VCaP (cell line): ENCODE data around the gene CIB2.

Experiments used
- H3K27ac ChIP-seq: fragments of 450-650 bp; 2 replicates; pipeline ENCODE4 v1.5.1; 2017
- TF ChIP-seq, protein P1 (sequence below): fragments of 450-650 bp; conservative IDR thresholded peaks from 2 replicates; pipeline ENCODE4 v1.5.1; 2017; ENCODE audit warnings: mild to moderate bottlenecking, moderate library complexity

CIB2 gene

DNA sequence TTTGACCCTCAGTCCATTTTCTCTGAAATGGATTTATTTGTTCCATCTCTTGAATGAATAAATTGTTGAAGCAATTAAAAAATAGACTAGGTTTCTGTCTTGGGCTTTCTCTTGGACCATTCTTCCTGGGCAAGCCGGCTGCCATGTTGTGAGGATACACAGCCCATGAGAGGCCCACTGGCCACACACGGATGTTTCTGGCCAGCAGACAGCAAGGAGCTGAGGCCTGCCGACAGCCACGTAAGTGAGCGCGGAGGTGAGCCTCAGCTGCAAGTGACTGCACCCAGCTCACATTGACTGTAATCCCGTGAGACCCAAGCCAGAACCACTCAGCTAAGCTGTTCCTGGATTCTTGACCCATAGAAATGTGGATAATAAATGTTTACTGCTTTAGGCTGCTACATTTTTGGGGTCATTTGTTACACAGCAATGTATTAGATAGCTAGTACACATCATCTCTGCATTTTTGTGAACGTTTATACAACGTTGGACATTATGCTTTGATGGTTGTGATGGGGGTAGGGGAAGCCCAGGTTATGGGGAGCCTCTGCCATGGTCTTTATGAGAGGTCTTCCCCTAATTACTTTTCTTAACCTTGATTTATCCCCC is 40.7 kb upstream of the CIB2 start:
- TF ChIP-seq, protein P1, sequence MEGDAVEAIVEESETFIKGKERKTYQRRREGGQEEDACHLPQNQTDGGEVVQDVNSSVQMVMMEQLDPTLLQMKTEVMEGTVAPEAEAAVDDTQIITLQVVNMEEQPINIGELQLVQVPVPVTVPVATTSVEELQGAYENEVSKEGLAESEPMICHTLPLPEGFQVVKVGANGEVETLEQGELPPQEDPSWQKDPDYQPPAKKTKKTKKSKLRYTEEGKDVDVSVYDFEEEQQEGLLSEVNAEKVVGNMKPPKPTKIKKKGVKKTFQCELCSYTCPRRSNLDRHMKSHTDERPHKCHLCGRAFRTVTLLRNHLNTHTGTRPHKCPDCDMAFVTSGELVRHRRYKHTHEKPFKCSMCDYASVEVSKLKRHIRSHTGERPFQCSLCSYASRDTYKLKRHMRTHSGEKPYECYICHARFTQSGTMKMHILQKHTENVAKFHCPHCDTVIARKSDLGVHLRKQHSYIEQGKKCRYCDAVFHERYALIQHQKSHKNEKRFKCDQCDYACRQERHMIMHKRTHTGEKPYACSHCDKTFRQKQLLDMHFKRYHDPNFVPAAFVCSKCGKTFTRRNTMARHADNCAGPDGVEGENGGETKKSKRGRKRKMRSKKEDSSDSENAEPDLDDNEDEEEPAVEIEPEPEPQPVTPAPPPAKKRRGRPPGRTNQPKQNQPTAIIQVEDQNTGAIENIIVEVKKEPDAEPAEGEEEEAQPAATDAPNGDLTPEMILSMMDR: no peak
- no peak overlapping the region for H3K27ac ChIP-seq

GRCh38 chr15:78170848-78171773 is 39.9 kb upstream of the CIB2 start:
- H3K27ac ChIP-seq: no peak overlapping the region
- TF ChIP-seq, protein P1: no peak

- no peak overlapping the region for H3K27ac ChIP-seq
These were observed 37.4 kb upstream of the CIB2 start for GRCh38 chr15:78168608-78169007.

GRCh38 chr15:78167227-78167888 is 36.1 kb upstream of the CIB2 start:
- H3K27ac ChIP-seq: no peak overlapping the region
- TF ChIP-seq, protein P1: no peak

More at GRCh38 chr15:78168608-78169007, 37.4 kb upstream of the CIB2 start:
- TF ChIP-seq, protein P1: no peak

DNA sequence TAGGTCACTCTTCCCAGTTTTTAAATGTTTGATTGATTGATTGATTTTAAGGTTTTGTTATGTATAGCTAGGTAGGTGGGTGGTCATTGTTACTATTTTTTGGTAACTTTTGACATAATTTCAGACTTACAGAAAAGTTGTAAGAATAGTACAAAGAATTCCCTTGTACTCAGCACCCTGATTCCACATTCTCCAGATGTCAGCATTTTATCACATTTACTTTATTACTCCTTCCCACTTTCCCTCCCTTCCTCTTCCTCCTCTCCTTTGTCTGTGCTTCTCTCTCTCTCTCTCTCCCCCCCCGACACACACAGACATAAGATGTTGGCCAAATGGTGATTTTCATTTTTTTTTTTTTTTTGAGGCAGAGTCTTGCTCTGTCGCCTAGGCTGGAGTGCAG is 32.8 kb upstream of the CIB2 start:
- TF ChIP-seq, protein P1: no peak
- no peak overlapping the region for H3K27ac ChIP-seq

- TF ChIP-seq, protein P1: no peak
- no peak overlapping the region for H3K27ac ChIP-seq
These were observed 30.8 kb upstream of the CIB2 start for GRCh38 chr15:78162038-78162437.

DNA sequence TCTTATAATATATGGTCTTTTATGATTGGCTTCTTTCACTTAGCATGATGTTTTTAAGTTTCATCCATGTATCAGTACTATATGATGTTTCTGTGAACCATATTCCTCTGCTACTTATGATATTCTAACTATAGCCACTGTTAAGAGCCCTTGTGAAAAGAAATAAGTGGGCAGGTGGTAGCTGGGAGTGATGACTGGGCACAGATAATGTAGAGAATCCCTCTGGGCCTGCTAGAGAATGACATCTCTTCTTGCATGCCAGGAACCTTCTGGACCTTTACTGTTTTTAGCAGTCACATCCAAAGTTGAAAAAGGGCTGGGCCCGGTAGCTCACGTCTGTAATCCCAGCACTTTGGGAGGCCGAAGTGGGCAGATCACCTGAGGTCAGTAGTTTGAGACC is 28.1 kb upstream of the CIB2 start:
- TF ChIP-seq, protein P1: no peak
- H3K27ac ChIP-seq: no peak overlapping the region
